WI38 (cell line): ENCODE results near the gene CPNE2.

Experiments used
- H3K4me3 ChIP-seq: 2 replicates; pipeline ENCODE4 v1.5.1; 2011; ENCODE audit warnings: low read depth, mild to moderate bottlenecking, control low read depth, low read length
- CTCF ChIP-seq: IDR thresholded peaks from 2 replicates; pipeline ENCODE4 v1.5.1; 2012; ENCODE audit warnings: low read depth, mild to moderate bottlenecking, control low read depth, low read length

CPNE2 gene

GRCh38 chr16:57133886-57134285 lies 41.5 kb downstream of the CPNE2 start:
- H3K4me3 ChIP-seq: no peak overlapping the region
- TF ChIP-seq CTCF: no peak

- TF ChIP-seq CTCF: no peak
- no peak overlapping the region for H3K4me3 ChIP-seq
Measured at GRCh38 chr16:57134982-57135381, 42.6 kb downstream of the CPNE2 start.

GRCh38 chr16:57137043-57137442 lies 44.7 kb downstream of the CPNE2 start:
- no peak for TF ChIP-seq CTCF
- no peak overlapping the region for H3K4me3 ChIP-seq

GRCh38 chr16:57137566-57138273 lies 45.3 kb downstream of the CPNE2 start:
- H3K4me3 ChIP-seq: no peak overlapping the region
- TF ChIP-seq CTCF: no peak

GRCh38 chr16:57138281-57138935 lies 46.0 kb downstream of the CPNE2 start:
- no peak overlapping the region for H3K4me3 ChIP-seq

GRCh38 chr16:57140931-57141668 lies 48.7 kb downstream of the CPNE2 start:
- no peak overlapping the region for H3K4me3 ChIP-seq
- no peak for TF ChIP-seq CTCF

More at GRCh38 chr16:57138281-57138935, 46.0 kb downstream of the CPNE2 start:
- no peak for TF ChIP-seq CTCF
